ENCODE results near the gene PLCG1.

The PLCG1 gene

GRCh38 chr20:41136680-41137613 is at the start of gene PLCG1:
TSS of gene PLCG1 (plus strand) at chr20:41137543. CDS start at chr20:41137642, 99 bp downstream.
- no peak for TF ChIP-seq ZNF565 (CRISPR knock-in tag; conservative IDR thresholded peaks at IDR 0.05; ENCODE audit: low read depth)
- TF ChIP-seq ZNF8 (CRISPR knock-in tag; IDR thresholded peaks at IDR 0.05) = no peak
- no peak for TF ChIP-seq ZNF70 (CRISPR knock-in tag; IDR thresholded peaks at IDR 0.05)
- peak; percentile 82 for ATAC-seq

GRCh38 chr20:41087777-41088176 is 49.6 kb upstream of the PLCG1 start:
- TF ChIP-seq ZNF70 (CRISPR knock-in tag; IDR thresholded peaks at IDR 0.05) (no peak), ESRRG (CRISPR knock-in tag; IDR thresholded peaks at IDR 0.05) (no peak), TOX (CRISPR knock-in tag; IDR thresholded peaks at IDR 0.05; ENCODE audit: borderline replicate concordance) (no peak), CSRNP3 (CRISPR knock-in tag; IDR thresholded peaks at IDR 0.05) (no peak), ISL1 (CRISPR knock-in tag; IDR thresholded peaks at IDR 0.05) (no peak), TCF4 (CRISPR knock-in tag; IDR thresholded peaks at IDR 0.05; ENCODE audit: borderline replicate concordance) (no peak), CSDC2 (CRISPR knock-in tag; IDR thresholded peaks at IDR 0.05) (no peak), ZFP30 (CRISPR knock-in tag; IDR thresholded peaks at IDR 0.05) (no peak), ZNF8 (CRISPR knock-in tag; IDR thresholded peaks at IDR 0.05) (no peak), SNAI2 (CRISPR knock-in tag; IDR thresholded peaks at IDR 0.05) (no peak), BACH2 (CRISPR knock-in tag; IDR thresholded peaks at IDR 0.05; ENCODE audit: borderline replicate concordance) (no peak), POU6F1 (CRISPR knock-in tag; IDR thresholded peaks at IDR 0.05; ENCODE audit: borderline replicate concordance, low read depth) (no peak), GLIS3 (CRISPR knock-in tag; IDR thresholded peaks at IDR 0.05) (no peak), PPARA (CRISPR knock-in tag; IDR thresholded peaks at IDR 0.05; ENCODE audit: borderline replicate concordance) (no peak), ZNF565 (CRISPR knock-in tag; conservative IDR thresholded peaks at IDR 0.05; ENCODE audit: low read depth) (no peak), ZFP3 (CRISPR knock-in tag; IDR thresholded peaks at IDR 0.05) (no peak), OSR1 (CRISPR knock-in tag; IDR thresholded peaks at IDR 0.05) (no peak), ARNTL (CRISPR knock-in tag; IDR thresholded peaks at IDR 0.05; ENCODE audit: borderline replicate concordance, low read depth) (no peak)
- TF ChIP-seq, protein P1, sequence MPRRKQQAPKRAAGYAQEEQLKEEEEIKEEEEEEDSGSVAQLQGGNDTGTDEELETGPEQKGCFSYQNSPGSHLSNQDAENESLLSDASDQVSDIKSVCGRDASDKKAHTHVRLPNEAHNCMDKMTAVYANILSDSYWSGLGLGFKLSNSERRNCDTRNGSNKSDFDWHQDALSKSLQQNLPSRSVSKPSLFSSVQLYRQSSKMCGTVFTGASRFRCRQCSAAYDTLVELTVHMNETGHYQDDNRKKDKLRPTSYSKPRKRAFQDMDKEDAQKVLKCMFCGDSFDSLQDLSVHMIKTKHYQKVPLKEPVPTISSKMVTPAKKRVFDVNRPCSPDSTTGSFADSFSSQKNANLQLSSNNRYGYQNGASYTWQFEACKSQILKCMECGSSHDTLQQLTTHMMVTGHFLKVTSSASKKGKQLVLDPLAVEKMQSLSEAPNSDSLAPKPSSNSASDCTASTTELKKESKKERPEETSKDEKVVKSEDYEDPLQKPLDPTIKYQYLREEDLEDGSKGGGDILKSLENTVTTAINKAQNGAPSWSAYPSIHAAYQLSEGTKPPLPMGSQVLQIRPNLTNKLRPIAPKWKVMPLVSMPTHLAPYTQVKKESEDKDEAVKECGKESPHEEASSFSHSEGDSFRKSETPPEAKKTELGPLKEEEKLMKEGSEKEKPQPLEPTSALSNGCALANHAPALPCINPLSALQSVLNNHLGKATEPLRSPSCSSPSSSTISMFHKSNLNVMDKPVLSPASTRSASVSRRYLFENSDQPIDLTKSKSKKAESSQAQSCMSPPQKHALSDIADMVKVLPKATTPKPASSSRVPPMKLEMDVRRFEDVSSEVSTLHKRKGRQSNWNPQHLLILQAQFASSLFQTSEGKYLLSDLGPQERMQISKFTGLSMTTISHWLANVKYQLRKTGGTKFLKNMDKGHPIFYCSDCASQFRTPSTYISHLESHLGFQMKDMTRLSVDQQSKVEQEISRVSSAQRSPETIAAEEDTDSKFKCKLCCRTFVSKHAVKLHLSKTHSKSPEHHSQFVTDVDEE (CRISPR knock-in tag; IDR thresholded peaks at IDR 0.05) = no peak

DNA sequence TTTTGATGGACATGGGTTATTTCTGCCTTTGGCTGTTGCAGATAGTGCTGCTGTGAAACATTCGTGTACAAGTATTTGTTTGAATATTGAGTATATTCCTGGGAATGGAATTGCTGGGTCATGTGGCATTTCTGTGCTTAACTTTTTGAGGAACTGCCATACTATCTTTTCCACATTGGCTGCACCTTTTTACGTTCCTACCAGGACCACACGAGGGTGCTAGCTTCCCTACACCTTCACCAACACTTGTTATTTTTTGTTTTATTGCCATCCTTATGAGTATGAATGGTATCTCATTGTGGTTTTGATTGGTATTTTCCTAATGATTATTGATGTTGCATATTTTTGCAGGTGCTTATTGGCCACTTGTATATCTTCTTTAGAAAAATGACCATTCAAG is 47.8 kb upstream of the PLCG1 start:
- no peak for TF ChIP-seq TOX (CRISPR knock-in tag; IDR thresholded peaks at IDR 0.05; ENCODE audit: borderline replicate concordance)
- no peak for TF ChIP-seq GLIS3 (CRISPR knock-in tag; IDR thresholded peaks at IDR 0.05)
- no peak for TF ChIP-seq ZNF8 (CRISPR knock-in tag; IDR thresholded peaks at IDR 0.05)
- no peak for TF ChIP-seq CREB5 (CRISPR knock-in tag; IDR thresholded peaks at IDR 0.05; ENCODE audit: low read depth)
- TF ChIP-seq, protein P1 (CRISPR knock-in tag; IDR thresholded peaks at IDR 0.05) = no peak
- TF ChIP-seq ZFP30 (CRISPR knock-in tag; IDR thresholded peaks at IDR 0.05) = no peak
- TF ChIP-seq PPARA (CRISPR knock-in tag; IDR thresholded peaks at IDR 0.05; ENCODE audit: borderline replicate concordance) = no peak
- no peak for TF ChIP-seq ZC3H10 (CRISPR knock-in tag; IDR thresholded peaks at IDR 0.05)
- TF ChIP-seq ESRRG (CRISPR knock-in tag; IDR thresholded peaks at IDR 0.05) = no peak
- no peak for TF ChIP-seq TCF4 (CRISPR knock-in tag; IDR thresholded peaks at IDR 0.05; ENCODE audit: borderline replicate concordance)
- no peak for TF ChIP-seq CSDC2 (CRISPR knock-in tag; IDR thresholded peaks at IDR 0.05)
- TF ChIP-seq SNAI2 (CRISPR knock-in tag; IDR thresholded peaks at IDR 0.05) = no peak
- ATAC-seq = no peak

More at GRCh38 chr20:41087777-41088176, 49.6 kb upstream of the PLCG1 start:
- no peak for ATAC-seq

All from SK-N-SH treated with all-trans-retinoic acid at 6 μM for 48 hours (cell line).